ENCODE results near the gene RASA2. TPM values are rescaled to one million over a fixed set of nuclear protein-coding genes. Genes with fewer than 3 reads are reported as not detected.

RASA2 gene
- total and polyA plus RNA-seq, 4 donors = 1.6 to 5.4 (median 4.6) TPM

GRCh38 chr3:141618103-141618910, 131.5 kb downstream of the RASA2 start:
- Histone ChIP-seq H3K27ac (ENCODE audit: low read depth in 1 of 2, low read length in 2 of 2) (no peak overlapping the region), H3K9ac (ENCODE audit: low read depth in 1 of 2, low read length in 2 of 2) (no peak overlapping the region), H3K9me3 (ENCODE audit: control insufficient read depth in 4 of 4, low read length in 3 of 4) (no peaks in the 10 kb centered on the region), H3K4me1 (ENCODE audit: control insufficient read depth in 4 of 4, insufficient read depth in 4 of 4, low read length in 3 of 4) (no peaks in the 10 kb centered on the region), H3K4me3 (ENCODE audit: low read depth in 1 of 3, low read length in 3 of 3) (no peak overlapping the region), H3K27me3 (ENCODE audit: control insufficient read depth in 4 of 4, insufficient read depth in 4 of 4, low read length in 3 of 4) (no peaks in the 10 kb centered on the region), H3K36me3 (ENCODE audit: control insufficient read depth in 4 of 4, insufficient read depth in 3 of 4, low read depth in 1 of 4, low read length in 3 of 4) (peaks cover 0 to 2% (median under 1%) of the 10 kb centered on the region in 4 donors)
- DNase-seq (ENCODE audit: low spot score) = no peak
- no peak for TF ChIP-seq NR2F2 (IDR thresholded peaks at IDR 0.05)
- WGBS = 89% methylated on average over 6 of the region's 6 CpGs

GRCh38 chr3:141618938-141619337, 132.1 kb downstream of the RASA2 start:
- no peaks in the 10 kb centered on the region for H3K4me1 ChIP-seq (ENCODE audit: control insufficient read depth in 4 of 4, insufficient read depth in 4 of 4, low read length in 3 of 4)
- no peaks in the 10 kb centered on the region for H3K27me3 ChIP-seq (ENCODE audit: control insufficient read depth in 4 of 4, insufficient read depth in 4 of 4, low read length in 3 of 4)
- DNase-seq (ENCODE audit: low spot score) = no peak
- H3K9ac ChIP-seq (ENCODE audit: low read depth in 1 of 2, low read length in 2 of 2) = no peak overlapping the region
- H3K27ac ChIP-seq (ENCODE audit: low read depth in 1 of 2, low read length in 2 of 2) = no peak overlapping the region
- H3K9me3 ChIP-seq (ENCODE audit: control insufficient read depth in 4 of 4, low read length in 3 of 4) = no peaks in the 10 kb centered on the region
- WGBS = 94% methylated on average over 8 of the region's 8 CpGs
- no peak overlapping the region for H3K4me3 ChIP-seq (ENCODE audit: low read depth in 1 of 3, low read length in 3 of 3)
- peaks cover 0 to 2% (median 0%) of the 10 kb centered on the region in 4 donors for H3K36me3 ChIP-seq (ENCODE audit: control insufficient read depth in 4 of 4, insufficient read depth in 3 of 4, low read depth in 1 of 4, low read length in 3 of 4)
- TF ChIP-seq REST (IDR thresholded peaks at IDR 0.05) (no peak), GABPA (IDR thresholded peaks at IDR 0.05 in 1 of 2, conservative IDR thresholded peaks at IDR 0.05 in 1 of 2) (no peak), TAF1 (conservative IDR thresholded peaks at IDR 0.05) (no peak), RXRA (IDR thresholded peaks at IDR 0.05) (no peak), CTCF (IDR thresholded peaks at IDR 0.05; ENCODE audit: low read depth, low read length, missing input control) (no peak), ATF3 (IDR thresholded peaks at IDR 0.05) (no peak), FOXA2 (IDR thresholded peaks at IDR 0.05) (no peak), NR2F2 (IDR thresholded peaks at IDR 0.05) (no peak), EGR1 (IDR thresholded peaks at IDR 0.05; ENCODE audit: low read depth in 2 of 2) (no peak), MAX (IDR thresholded peaks at IDR 0.05) (no peak), HNF4G (IDR thresholded peaks at IDR 0.05) (no peak), RAD21 (IDR thresholded peaks at IDR 0.05) (no peak)
